HepG2 (cell line): ENCODE measurements around the gene HIVEP2. TPM values are rescaled to one million over a fixed set of nuclear protein-coding genes. Genes with fewer than 3 reads are reported as not detected.
A peak's percentile ranks its signal among the peaks of the same experiment; 100 is the strongest.

Experiments
- ATF7 ChIP-seq, 2 experiments: fragments of 450-650 bp in 1 of 2; sonication (generic) in 1 of 2; formaldehyde crosslinking in 1 of 2; IDR thresholded peaks; 2 replicates each; pipeline versions ENCODE4 v1.4.0 to v1.6.1; 2016 to 2020; ENCODE audit warnings: antibody characterized with exemption in 1 of 2, mild to moderate bottlenecking in 1 of 2, missing genetic modification reagents in 1 of 2
- FOXA1 ChIP-seq, 2 experiments: fragments of 450-650 bp in 1 of 2; sonication (generic) in 1 of 2; formaldehyde crosslinking in 1 of 2; IDR thresholded peaks; 2 replicates each; pipeline versions ENCODE4 v1.4.0 to v1.6.1; 2016 to 2020; ENCODE audit warnings: missing genetic modification reagents in 1 of 2
- GPN1 ChIP-seq: sonication (generic); formaldehyde crosslinking; IDR thresholded peaks from 2 replicates; pipeline ENCODE4 v1.5.1; 2020; ENCODE audit warnings: missing genetic modification reagents, borderline replicate concordance
- HOXA9 ChIP-seq: sonication (generic); formaldehyde crosslinking; IDR thresholded peaks from 2 replicates; pipeline ENCODE4 v1.8.1; 2022; ENCODE audit warnings: missing genetic modification reagents, mild to moderate bottlenecking, moderate library complexity, borderline replicate concordance
- MLLT10 ChIP-seq: sonication (generic); formaldehyde crosslinking; IDR thresholded peaks from 2 replicates; pipeline ENCODE4 v1.4.0; 2020; ENCODE audit warnings: missing genetic modification reagents
- RFX5 ChIP-seq: IDR thresholded peaks from 2 replicates; pipeline ENCODE4 v1.6.1; 2011; ENCODE audit warnings: low read depth, low read length, improper control_type of control experiment
- SRSF1 ChIP-seq: fragments of 200-400 bp; formaldehyde crosslinking; optimal IDR thresholded peaks from 2 replicates; pipeline ENCODE3; 2017; ENCODE audit warnings: mild to moderate bottlenecking, low read depth, low read length, moderate library complexity
- ZFAT ChIP-seq: sonication (generic); formaldehyde crosslinking; conservative IDR thresholded peaks from 2 replicates; pipeline ENCODE4 v1.8.1; 2023; ENCODE audit warnings: missing genetic modification reagents, inconsistent platforms
- ZMYM4 ChIP-seq: sonication (generic); formaldehyde crosslinking; IDR thresholded peaks from 2 replicates; pipeline ENCODE4 v1.8.1; 2023; ENCODE audit warnings: mild to moderate bottlenecking, missing genetic modification reagents
- ZNF720 ChIP-seq: sonication (generic); formaldehyde crosslinking; IDR thresholded peaks from 2 replicates; pipeline ENCODE4 v1.4.0; 2020; ENCODE audit warnings: missing genetic modification reagents
- ZNF883 ChIP-seq: sonication (generic); formaldehyde crosslinking; IDR thresholded peaks from 2 replicates; pipeline ENCODE4 v1.5.1; 2020; ENCODE audit warnings: mild to moderate bottlenecking, missing genetic modification reagents; ENCODE audit errors: not compliant biosample characterization
- ZSCAN20 ChIP-seq: sonication (generic); formaldehyde crosslinking; IDR thresholded peaks from 2 replicates; pipeline ENCODE4 v1.4.0; 2020; ENCODE audit warnings: missing genetic modification reagents, mild to moderate bottlenecking, borderline replicate concordance
- polyA plus RNA-seq, 8 experiments: library from polyadenylated mRNA; depleted of rRNA in 3 of 8; stranded (reverse) in 7 of 8; unstranded in 1 of 8; fragments of >200 nt; fragmentation: Illumina TruSeq in 4 of 8; extraction: Trizol in 4 of 8; gene quantifications; 2 replicates each; pipeline versions ENCODE4 v1.2.1 to v1.2.3, GENCODE V29; 2011 to 2016; ENCODE audit warnings: low read depth in 4 of 8, missing spikeins in 1 of 8, mixed read lengths in 1 of 8; ENCODE audit not compliant: insufficient read depth in 1 of 8
- total RNA-seq, 5 experiments: library from RNA; depleted of rRNA; stranded (reverse); fragments of >200 nt; fragmentation: Illumina TruSeq; extraction: Trizol; gene quantifications; 2 replicates each; pipeline ENCODE4 v1.2.3, GENCODE V29; 2016; ENCODE audit warnings: low read depth in 1 of 5
- TF ChIP-seq, protein P1 (sequence below): sonication (generic); formaldehyde crosslinking; conservative IDR thresholded peaks from 2 replicates; pipeline ENCODE4 v1.5.0; 2020; ENCODE audit warnings: missing genetic modification reagents
- TF ChIP-seq, protein P2 (sequence below): sonication (generic); formaldehyde crosslinking; IDR thresholded peaks from 2 replicates; pipeline ENCODE4 v1.4.0; 2020; ENCODE audit warnings: mild to moderate bottlenecking, missing genetic modification reagents
- TF ChIP-seq, protein P3 (sequence below): IDR thresholded peaks from 2 replicates; pipeline ENCODE4 v1.6.1; 2016; ENCODE audit warnings: low read depth
- TF ChIP-seq, protein P4 (sequence below): sonication (generic); formaldehyde crosslinking; conservative IDR thresholded peaks from 2 replicates; pipeline ENCODE4 v1.8.0; 2022; ENCODE audit warnings: low read depth, missing genetic modification reagents
- TF ChIP-seq, protein P5 (sequence below): IDR thresholded peaks from 2 replicates; pipeline ENCODE4 v1.6.1; 2016

The HIVEP2 gene
- total and polyA plus RNA-seq, 2 of the 13 experiments (the other 11 are each of a cell fraction or from before 2014, with no cell fraction given), result 3.4 to 12.9 TPM

DNA sequence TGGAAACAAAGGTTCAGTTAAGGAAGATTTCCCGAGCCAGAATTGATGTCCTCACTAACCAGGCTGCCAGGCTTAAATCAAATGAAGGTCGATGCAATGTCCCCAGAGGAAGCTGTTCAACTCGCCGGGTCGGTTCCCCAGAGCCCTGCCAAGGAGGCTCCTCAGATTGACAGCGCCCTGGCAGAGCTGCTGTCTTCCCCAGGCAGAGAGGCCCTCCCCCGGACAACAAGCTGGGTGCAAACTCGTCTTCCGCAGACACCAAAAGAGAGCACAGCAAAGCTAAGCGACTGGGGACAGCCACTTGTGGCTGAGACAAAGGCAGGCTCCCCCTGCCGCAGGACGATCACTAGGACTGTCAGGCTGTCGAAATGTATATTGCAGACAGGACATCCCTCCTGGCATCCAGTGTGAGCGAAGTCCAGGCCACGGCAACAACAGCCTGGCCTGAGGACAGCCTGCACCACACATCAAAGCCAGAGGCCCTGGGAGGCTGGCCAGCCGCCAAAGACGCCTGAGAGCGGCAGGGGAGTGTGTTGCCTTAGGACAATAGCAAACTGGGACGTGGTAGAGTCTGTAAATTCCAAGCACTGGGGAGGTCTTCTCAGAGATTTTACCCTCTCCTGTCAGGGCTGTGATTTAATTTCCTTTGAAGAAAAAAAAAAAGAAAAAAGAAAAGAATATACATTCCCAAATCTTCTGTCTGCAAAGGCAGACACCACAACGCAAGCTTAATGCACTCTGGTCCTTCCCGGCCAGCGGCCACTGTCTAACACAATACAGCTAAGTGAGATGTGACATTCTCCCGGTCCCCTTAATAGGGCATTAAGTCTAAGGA is 99.1 kb downstream of the HIVEP2 start (continued):
- TF ChIP-seq, protein P1, sequence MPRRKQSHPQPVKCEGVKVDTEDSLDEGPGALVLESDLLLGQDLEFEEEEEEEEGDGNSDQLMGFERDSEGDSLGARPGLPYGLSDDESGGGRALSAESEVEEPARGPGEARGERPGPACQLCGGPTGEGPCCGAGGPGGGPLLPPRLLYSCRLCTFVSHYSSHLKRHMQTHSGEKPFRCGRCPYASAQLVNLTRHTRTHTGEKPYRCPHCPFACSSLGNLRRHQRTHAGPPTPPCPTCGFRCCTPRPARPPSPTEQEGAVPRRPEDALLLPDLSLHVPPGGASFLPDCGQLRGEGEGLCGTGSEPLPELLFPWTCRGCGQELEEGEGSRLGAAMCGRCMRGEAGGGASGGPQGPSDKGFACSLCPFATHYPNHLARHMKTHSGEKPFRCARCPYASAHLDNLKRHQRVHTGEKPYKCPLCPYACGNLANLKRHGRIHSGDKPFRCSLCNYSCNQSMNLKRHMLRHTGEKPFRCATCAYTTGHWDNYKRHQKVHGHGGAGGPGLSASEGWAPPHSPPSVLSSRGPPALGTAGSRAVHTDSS (CRISPR knock-in tag), result no peak
- TF ChIP-seq ZSCAN20 (CRISPR knock-in tag), result no peak
- TF ChIP-seq, protein P2, sequence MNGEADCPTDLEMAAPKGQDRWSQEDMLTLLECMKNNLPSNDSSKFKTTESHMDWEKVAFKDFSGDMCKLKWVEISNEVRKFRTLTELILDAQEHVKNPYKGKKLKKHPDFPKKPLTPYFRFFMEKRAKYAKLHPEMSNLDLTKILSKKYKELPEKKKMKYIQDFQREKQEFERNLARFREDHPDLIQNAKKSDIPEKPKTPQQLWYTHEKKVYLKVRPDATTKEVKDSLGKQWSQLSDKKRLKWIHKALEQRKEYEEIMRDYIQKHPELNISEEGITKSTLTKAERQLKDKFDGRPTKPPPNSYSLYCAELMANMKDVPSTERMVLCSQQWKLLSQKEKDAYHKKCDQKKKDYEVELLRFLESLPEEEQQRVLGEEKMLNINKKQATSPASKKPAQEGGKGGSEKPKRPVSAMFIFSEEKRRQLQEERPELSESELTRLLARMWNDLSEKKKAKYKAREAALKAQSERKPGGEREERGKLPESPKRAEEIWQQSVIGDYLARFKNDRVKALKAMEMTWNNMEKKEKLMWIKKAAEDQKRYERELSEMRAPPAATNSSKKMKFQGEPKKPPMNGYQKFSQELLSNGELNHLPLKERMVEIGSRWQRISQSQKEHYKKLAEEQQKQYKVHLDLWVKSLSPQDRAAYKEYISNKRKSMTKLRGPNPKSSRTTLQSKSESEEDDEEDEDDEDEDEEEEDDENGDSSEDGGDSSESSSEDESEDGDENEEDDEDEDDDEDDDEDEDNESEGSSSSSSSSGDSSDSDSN (CRISPR knock-in tag), result peak; percentile 97
- TF ChIP-seq, protein P3, sequence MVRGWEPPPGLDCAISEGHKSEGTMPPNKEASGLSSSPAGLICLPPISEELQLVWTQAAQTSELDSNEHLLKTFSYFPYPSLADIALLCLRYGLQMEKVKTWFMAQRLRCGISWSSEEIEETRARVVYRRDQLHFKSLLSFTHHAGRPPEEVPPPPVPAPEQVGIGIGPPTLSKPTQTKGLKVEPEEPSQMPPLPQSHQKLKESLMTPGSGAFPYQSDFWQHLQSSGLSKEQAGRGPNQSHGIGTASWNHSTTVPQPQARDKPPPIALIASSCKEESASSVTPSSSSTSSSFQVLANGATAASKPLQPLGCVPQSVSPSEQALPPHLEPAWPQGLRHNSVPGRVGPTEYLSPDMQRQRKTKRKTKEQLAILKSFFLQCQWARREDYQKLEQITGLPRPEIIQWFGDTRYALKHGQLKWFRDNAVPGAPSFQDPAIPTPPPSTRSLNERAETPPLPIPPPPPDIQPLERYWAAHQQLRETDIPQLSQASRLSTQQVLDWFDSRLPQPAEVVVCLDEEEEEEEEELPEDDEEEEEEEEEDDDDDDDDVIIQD (CRISPR knock-in tag), result peak; percentile 94; the same call in 1 of the 2 replicates
- TF ChIP-seq, protein P4, sequence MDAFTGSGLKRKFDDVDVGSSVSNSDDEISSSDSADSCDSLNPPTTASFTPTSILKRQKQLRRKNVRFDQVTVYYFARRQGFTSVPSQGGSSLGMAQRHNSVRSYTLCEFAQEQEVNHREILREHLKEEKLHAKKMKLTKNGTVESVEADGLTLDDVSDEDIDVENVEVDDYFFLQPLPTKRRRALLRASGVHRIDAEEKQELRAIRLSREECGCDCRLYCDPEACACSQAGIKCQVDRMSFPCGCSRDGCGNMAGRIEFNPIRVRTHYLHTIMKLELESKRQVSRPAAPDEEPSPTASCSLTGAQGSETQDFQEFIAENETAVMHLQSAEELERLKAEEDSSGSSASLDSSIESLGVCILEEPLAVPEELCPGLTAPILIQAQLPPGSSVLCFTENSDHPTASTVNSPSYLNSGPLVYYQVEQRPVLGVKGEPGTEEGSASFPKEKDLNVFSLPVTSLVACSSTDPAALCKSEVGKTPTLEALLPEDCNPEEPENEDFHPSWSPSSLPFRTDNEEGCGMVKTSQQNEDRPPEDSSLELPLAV, result no peak
- peak; percentile 55 for TF ChIP-seq ZNF883 (CRISPR knock-in tag)
- no peak for TF ChIP-seq ZNF720
- no peak for TF ChIP-seq ATF7 (IDR thresholded peaks at IDR 0.05)
- peak; percentile 88 for TF ChIP-seq ATF7 (CRISPR knock-in tag; IDR thresholded peaks at IDR 0.05)
- TF ChIP-seq SRSF1, result peak; percentile 52
- no peak for TF ChIP-seq GPN1 (CRISPR knock-in tag)
- TF ChIP-seq ZMYM4 (CRISPR knock-in tag), result peak; percentile 98
- no peak for TF ChIP-seq MLLT10
- TF ChIP-seq HOXA9 (CRISPR knock-in tag), result no peak
- TF ChIP-seq RFX5, result no peak
- TF ChIP-seq, protein P5, sequence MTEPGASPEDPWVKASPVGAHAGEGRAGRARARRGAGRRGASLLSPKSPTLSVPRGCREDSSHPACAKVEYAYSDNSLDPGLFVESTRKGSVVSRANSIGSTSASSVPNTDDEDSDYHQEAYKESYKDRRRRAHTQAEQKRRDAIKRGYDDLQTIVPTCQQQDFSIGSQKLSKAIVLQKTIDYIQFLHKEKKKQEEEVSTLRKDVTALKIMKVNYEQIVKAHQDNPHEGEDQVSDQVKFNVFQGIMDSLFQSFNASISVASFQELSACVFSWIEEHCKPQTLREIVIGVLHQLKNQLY, result peak; percentile 77; the same call in 1 of the 2 replicates
- TF ChIP-seq ZFAT (CRISPR knock-in tag), result no peak
- no peak for TF ChIP-seq FOXA1 (IDR thresholded peaks at IDR 0.05)
- peak; percentile 83 for TF ChIP-seq FOXA1 (CRISPR knock-in tag; IDR thresholded peaks at IDR 0.05)
